ENCODE measurements around the gene PRKCH. TPM values are rescaled to one million over a fixed set of nuclear protein-coding genes. Genes with fewer than 3 reads are reported as not detected.

The PRKCH gene
- total and polyA plus RNA-seq, 7 donors = 4.2 to 19.9 (median 10.0) TPM

DNA sequence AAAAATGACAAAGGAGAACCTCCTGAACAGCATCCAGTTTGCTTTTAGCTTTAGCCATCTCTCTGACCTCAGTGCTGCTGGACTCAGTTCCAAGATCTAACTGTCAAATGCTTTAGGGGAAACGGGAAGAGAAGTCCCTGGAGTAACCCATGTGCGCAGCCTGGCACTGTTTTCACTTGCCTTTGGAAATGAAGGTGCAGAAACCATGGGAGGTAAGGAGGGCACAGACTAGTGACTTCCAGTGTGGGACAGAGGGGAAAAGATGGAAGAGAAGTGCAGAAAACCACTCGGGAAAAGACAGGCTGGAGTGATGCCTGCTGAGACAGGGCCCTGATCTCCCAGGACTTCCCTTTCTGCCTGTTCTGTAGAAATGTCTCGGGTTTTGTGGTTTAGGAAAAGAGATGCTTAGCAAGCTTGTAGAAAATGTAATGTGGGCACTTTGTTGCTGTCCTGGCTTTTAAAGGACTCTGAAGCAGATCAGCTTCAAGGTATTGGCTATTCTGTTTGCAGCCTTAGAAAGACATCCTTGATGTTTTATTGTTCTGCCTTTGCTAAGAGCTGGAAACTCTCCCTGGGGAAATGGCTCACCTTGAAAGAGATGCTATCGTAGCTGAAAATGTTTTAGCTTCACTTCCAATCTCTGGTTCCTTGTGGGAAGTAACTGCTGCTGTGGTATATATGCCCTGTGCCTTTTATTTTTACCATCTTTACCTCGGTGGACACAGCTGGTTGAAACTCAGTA lies 249.3 kb downstream of the PRKCH start:
- intact Hi-C loops (cut with DNase I) = no loop called here
- H3K27ac ChIP-seq = peak overlapping the region in 2 of 4 donors; percentile 36 to 69
- peaks cover 0 to 10% (median 3%) of the 10 kb centered on the region in 3 donors for H3K27me3 ChIP-seq
- no peak for DNase-seq
- WGBS, 2 donors = 57 to 64% methylated on average over 6 of the region's 6 CpGs
- H3K9me3 ChIP-seq = no peaks in the 10 kb centered on the region
- H3K4me1 ChIP-seq = peaks cover 0 to 41% (median 23%) of the 10 kb centered on the region in 4 donors
- TF ChIP-seq EP300 (IDR thresholded peaks at IDR 0.05) (no peak), POLR2AphosphoS5 (IDR thresholded peaks at IDR 0.05) (no peak), POLR2A (IDR thresholded peaks at IDR 0.05) (no peak)
- TF ChIP-seq, protein P1, sequence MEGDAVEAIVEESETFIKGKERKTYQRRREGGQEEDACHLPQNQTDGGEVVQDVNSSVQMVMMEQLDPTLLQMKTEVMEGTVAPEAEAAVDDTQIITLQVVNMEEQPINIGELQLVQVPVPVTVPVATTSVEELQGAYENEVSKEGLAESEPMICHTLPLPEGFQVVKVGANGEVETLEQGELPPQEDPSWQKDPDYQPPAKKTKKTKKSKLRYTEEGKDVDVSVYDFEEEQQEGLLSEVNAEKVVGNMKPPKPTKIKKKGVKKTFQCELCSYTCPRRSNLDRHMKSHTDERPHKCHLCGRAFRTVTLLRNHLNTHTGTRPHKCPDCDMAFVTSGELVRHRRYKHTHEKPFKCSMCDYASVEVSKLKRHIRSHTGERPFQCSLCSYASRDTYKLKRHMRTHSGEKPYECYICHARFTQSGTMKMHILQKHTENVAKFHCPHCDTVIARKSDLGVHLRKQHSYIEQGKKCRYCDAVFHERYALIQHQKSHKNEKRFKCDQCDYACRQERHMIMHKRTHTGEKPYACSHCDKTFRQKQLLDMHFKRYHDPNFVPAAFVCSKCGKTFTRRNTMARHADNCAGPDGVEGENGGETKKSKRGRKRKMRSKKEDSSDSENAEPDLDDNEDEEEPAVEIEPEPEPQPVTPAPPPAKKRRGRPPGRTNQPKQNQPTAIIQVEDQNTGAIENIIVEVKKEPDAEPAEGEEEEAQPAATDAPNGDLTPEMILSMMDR (IDR thresholded peaks at IDR 0.05) = no peak
- H3K4me3 ChIP-seq = no peak overlapping the region
- no peaks in the 10 kb centered on the region for H3K36me3 ChIP-seq

GRCh38 chr14:61571917-61572316 lies 250.5 kb downstream of the PRKCH start:
- WGBS, 2 donors = 83 to 88% methylated on average over 2 of the region's 2 CpGs
- Histone ChIP-seq H3K9me3 (no peaks in the 10 kb centered on the region), H3K36me3 (no peaks in the 10 kb centered on the region), H3K4me1 (peaks cover 0 to 45% (median 24%) of the 10 kb centered on the region in 4 donors), H3K27me3 (peaks cover 0 to 10% (median 3%) of the 10 kb centered on the region in 3 donors), H3K4me3 (no peak overlapping the region), H3K27ac (no peak overlapping the region)
- no peak for TF ChIP-seq POLR2A (IDR thresholded peaks at IDR 0.05)
- no peak for TF ChIP-seq POLR2AphosphoS5 (IDR thresholded peaks at IDR 0.05)
- TF ChIP-seq, protein P1 (IDR thresholded peaks at IDR 0.05) = no peak
- TF ChIP-seq EP300 (IDR thresholded peaks at IDR 0.05) = no peak
- DNase-seq = no peak
- intact Hi-C loops (cut with DNase I) = no loop called here

DNA sequence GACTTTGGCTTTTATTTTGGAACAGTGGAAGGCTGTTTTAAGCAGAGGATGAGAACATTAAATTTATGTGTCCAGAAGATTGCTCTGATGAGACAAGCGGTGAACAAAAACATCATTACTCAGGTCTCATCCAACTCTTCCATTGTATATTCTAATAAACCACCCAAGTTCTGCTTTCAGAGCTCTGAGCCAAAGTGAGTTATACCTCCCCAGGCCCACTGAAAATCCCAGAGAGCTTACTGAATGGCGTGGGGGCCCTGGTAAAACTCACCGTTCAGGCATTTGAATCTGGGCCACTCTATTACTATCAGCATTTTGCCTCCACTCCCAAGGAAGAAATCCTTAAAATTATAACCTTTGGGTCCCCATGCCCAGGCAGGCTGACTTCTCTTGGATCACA lies 251.9 kb downstream of the PRKCH start:
- H3K4me3 ChIP-seq = no peak overlapping the region
- no peaks in the 10 kb centered on the region for H3K36me3 ChIP-seq
- peaks cover 0 to 9% (median 3%) of the 10 kb centered on the region in 3 donors for H3K27me3 ChIP-seq
- peak overlapping the region in 3 of 4 donors; percentile 50 to 75 (median 55) for H3K27ac ChIP-seq
- peaks cover 0 to 52% (median 27%) of the 10 kb centered on the region in 4 donors for H3K4me1 ChIP-seq
- no peak for DNase-seq
- TF ChIP-seq, protein P1 (IDR thresholded peaks at IDR 0.05) = no peak
- TF ChIP-seq EP300 (IDR thresholded peaks at IDR 0.05) (no peak), POLR2A (IDR thresholded peaks at IDR 0.05) (no peak), POLR2AphosphoS5 (IDR thresholded peaks at IDR 0.05) (no peak)
- intact Hi-C loops (cut with DNase I) = no loop called here
- 88 to 90% methylated on average over 3 of the region's 3 CpGs for WGBS, 2 donors
- H3K9me3 ChIP-seq = no peaks in the 10 kb centered on the region

GRCh38 chr14:61573748-61574513 lies 252.6 kb downstream of the PRKCH start:
- H3K4me3 ChIP-seq = no peak overlapping the region
- intact Hi-C loops (cut with DNase I) = no loop called here
- DNase-seq = no peak
- peaks cover 0 to 3% (median 0%) of the 10 kb centered on the region in 3 donors for H3K27me3 ChIP-seq
- H3K9me3 ChIP-seq = no peaks in the 10 kb centered on the region
- peak overlapping the region in 3 of 4 donors; percentile 50 to 75 (median 55) for H3K27ac ChIP-seq
- peaks cover 0 to 46% (median 24%) of the 10 kb centered on the region in 4 donors for H3K4me1 ChIP-seq
- no peaks in the 10 kb centered on the region for H3K36me3 ChIP-seq
- TF ChIP-seq POLR2AphosphoS5 (IDR thresholded peaks at IDR 0.05) = peak in 1 of 4 donors; percentile 18
- TF ChIP-seq, protein P1 (IDR thresholded peaks at IDR 0.05) = no peak
- 68 to 70% methylated on average over 7 of the region's 7 CpGs for WGBS, 2 donors

Measured in sigmoid colon (tissue), 7 donors.